GM12891 (cell line): Measurements from ENCODE around the gene PMM1.

ENCODE experiments used
- POLR2A ChIP-seq: IDR thresholded peaks from 2 replicates; pipeline ENCODE4 v1.6.1; 2011; ENCODE audit warnings: low read depth, low read length, control low read depth
- POLR2AphosphoS5 ChIP-seq: IDR thresholded peaks from 2 replicates; pipeline ENCODE4 v1.6.1; 2011; ENCODE audit warnings: low read depth, low read length, control low read depth
- TAF1 ChIP-seq: IDR thresholded peaks from 2 replicates; pipeline ENCODE4 v1.6.1; 2011; ENCODE audit warnings: low read depth, low read length, control low read depth

- TF ChIP-seq POLR2AphosphoS5 (no peak), TAF1 (no peak), POLR2A (no peak)
Observed at GRCh38 chr22:41578818-41579217, 10.8 kb downstream of the PMM1 start.
